GM12801 (cell line): ENCODE results near the gene FMOD.

Experiments used
- TF ChIP-seq, protein P1 (sequence below): IDR thresholded peaks from one replicate; pipeline ENCODE4 v1.5.1; 2011; ENCODE audit warnings: control low read depth; ENCODE audit not compliant: insufficient read length; ENCODE audit errors: extremely low read depth

The FMOD gene

DNA sequence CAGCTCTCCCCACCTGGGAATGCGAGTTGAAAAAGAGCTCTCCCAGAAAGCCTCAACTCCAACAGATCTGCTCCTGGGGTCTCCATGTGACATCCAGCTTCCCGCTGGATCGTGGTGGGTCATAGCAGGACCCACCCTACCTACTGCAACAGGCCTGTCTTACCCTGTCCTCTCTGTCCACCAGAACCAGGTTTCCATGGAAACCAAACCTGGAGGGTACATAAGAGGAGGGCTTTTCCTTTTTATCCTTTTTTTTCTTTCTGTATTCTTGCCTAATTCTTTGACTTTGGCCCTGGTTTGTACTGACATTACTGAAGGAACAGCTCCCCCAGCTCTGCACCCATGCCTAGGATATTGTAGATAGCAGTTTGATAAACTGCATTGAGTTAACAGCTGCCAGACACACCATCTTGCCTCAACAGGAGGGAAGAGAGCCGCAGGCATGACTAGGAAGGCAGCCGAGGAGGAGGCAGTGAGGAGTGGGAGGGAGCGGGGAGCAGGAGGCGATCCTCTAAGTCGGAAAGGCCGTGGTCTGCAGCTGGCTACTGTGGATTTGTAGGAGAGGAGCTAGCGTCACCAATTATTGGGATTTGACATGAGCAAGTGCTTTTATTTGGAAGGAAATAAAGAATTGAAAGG is 9.7 kb upstream of the FMOD start:
- TF ChIP-seq, protein P1, sequence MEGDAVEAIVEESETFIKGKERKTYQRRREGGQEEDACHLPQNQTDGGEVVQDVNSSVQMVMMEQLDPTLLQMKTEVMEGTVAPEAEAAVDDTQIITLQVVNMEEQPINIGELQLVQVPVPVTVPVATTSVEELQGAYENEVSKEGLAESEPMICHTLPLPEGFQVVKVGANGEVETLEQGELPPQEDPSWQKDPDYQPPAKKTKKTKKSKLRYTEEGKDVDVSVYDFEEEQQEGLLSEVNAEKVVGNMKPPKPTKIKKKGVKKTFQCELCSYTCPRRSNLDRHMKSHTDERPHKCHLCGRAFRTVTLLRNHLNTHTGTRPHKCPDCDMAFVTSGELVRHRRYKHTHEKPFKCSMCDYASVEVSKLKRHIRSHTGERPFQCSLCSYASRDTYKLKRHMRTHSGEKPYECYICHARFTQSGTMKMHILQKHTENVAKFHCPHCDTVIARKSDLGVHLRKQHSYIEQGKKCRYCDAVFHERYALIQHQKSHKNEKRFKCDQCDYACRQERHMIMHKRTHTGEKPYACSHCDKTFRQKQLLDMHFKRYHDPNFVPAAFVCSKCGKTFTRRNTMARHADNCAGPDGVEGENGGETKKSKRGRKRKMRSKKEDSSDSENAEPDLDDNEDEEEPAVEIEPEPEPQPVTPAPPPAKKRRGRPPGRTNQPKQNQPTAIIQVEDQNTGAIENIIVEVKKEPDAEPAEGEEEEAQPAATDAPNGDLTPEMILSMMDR: no peak

DNA sequence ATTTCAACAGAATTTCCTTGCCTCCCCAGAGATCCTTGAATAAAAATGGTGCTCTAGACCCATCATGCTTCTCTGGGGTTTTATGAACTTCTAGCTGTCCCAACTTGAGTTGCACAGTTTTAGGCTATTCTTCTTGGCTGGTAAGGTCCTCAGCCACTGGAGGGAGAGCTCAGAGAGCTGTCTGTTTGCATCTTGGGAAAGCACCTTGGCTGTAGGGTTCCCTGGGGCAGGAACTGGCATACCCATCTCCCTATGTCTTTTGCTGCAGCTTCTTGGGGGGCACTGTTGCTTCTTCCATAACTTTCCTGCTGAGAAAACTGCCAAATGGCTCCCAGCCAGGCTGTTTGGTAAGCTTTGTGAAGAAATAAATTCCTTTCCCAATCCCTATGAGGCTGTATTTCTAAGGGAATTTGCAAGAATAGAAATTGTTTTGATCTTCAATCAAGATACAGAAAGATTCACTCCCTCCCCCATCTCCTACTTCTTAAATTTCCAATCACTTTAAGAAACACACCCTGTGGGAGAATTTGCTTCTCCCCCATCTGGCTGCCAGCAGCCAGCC is 8.2 kb upstream of the FMOD start:
- TF ChIP-seq, protein P1: no peak

DNA sequence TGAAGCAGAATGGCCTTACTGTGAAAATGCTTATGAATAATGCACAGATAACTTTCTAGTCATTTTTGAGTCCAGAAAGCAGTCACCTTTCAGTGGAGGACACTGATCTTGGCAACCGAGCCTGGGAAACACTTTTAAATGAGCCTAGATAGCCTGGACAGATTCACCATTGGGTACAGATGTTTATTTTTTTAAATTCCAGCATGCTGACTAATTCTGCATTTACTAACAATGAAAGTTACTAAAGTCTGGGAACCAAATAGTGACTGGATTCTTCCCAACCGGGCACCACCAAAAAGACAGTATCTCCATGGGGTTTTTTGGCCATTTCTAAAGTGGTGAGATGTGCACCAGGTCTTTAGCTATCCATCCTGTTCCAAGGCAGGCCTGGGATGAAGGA is 3.3 kb upstream of the FMOD start:
- TF ChIP-seq, protein P1: no peak

DNA sequence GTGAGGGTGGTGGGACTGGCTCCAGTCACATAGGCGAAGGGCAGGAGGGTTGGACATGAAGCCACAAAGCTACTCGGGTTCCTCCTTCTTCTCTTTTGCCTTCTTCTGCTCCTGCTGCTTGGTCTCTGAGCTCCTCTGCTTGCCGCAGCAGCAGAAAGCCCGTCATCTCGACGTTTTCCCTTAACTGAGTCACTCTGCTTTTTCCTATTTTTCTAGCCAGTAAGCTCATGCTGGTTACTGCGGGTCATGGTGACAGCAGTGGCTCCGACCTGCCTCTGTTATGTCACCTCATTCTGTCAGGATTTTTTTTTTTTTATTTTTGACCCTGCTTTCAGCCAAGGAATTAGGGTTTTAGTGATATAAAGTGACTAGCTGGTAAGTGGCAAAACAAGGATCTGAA is 2.6 kb upstream of the FMOD start:
- TF ChIP-seq, protein P1: no peak

DNA sequence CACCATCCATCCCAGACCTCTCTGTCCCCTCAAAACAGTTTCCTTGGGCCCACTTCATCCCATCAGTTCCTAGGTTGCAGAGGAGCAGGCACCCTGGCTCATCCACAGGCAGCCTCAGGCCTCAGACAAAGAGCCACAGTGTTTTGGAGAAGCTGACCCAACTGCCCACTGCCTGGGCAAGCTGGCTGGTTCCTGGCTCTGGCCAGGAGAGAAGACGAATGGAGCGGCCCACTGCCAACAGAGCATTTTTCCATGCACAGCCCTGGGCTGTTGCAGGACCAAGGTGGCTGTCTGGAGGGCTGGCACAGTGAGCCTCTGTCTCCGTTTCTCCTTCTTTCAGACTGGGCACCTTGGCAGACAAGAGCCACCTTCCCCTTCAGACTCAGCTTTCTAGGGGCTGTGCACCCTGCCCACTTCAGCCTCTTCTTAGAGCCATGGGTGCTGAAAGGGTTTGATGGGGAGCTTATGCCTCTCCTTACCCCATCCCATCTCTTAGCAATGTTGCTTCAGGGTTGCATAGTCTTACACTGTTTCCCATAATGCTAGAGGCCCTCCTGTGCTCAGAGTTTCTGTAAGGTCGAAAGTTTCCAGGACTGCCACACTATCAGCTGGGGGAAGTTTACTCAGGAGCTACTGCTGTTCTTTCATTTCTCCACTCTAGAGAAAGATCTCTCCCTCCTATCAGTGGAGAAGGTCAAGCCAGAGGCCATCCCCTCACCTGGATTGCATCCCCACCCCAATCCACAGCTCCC is 973 bp downstream of the FMOD start:
- TF ChIP-seq, protein P1: no peak

DNA sequence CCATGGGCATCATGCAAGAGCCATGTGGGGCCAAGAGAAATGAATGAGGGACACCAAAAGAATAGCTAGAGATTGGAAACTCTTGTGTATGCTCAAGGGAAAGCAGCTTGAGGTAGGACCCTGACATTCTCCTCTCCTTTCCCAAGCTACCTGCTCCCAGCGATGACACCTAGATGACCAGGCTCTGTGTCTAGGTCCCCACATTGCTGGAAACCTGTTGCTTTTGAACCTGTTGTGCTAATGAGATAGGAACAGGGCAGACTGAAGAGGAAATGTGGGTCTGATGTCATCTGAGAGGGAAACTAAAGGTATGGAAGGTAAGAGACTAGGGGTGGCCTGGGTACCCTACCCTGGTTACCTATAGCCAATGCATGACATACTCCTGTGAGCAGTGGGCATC is 1.8 kb downstream of the FMOD start:
- TF ChIP-seq, protein P1: no peak

DNA sequence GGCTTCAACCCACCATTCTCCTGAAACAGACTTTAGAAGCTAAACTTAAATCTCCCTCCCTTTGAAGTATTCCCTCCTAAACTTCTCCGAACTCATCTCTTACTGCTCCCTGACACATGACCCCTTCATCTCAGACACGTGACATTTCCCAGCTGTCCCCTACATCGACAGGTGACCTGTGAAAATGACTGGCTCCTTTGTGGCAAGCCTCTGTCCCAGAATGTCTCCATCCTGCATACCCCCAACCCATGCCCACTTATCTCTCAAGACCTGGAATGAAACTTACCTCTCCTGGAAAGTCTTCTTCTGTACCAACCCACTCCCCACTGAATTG is 4.2 kb downstream of the FMOD start:
- TF ChIP-seq, protein P1: no peak
